ENCODE results near the gene TMSB15B. TPM values are rescaled to one million over a fixed set of nuclear protein-coding genes. Genes with fewer than 3 reads are reported as not detected.
"Not testable (repeated sequence)": the region's sequence is repeated elsewhere in the genome, so short reads cannot be mapped to it uniquely, and the experiment has no call there.

The TMSB15B gene
- total and polyA plus RNA-seq, 7 donors: 0.19 to 1.0 (median 0.46) TPM; not detected in 2

DNA sequence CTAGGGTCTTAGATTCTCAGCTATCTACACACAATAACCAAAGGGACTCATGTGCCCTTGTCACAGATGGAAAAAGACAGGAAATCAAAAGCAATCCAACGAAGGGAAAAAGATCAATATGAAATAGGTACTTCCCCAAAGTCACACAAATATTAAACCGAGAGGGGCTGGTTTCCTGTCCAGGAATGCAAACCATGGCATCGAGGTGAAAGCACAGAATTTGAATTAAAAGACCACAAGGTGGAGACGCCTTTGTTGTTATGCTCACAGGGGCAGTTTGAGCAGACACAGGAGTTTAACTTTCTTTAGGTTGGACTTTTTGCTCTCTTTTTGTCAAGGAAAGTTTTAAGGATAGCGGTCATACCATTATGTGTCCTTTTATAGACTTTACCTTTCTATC lies 36.8 kb downstream of the TMSB15B start:
- DNase-seq (no peak), ATAC-seq (no peak)
- intact Hi-C loops (cut with DNase I): no loop called here
- no peaks in the 10 kb centered on the region for H3K4me1 ChIP-seq
- no peak overlapping the region for H3K27ac ChIP-seq
- H3K36me3 ChIP-seq (ENCODE audit: insufficient read depth in 1 of 2, low read depth in 1 of 2): no peaks in the 10 kb centered on the region
- no peaks in the 10 kb centered on the region for H3K9me3 ChIP-seq
- peaks cover 0 to 26% (median 0%) of the 10 kb centered on the region in 3 donors for H3K27me3 ChIP-seq (ENCODE audit: insufficient read depth in 3 of 3, low read length in 2 of 3)
- 45 to 49% (median 48%) methylated on average over 5 of the region's 5 CpGs for WGBS, 3 donors
- TF ChIP-seq, protein P1, sequence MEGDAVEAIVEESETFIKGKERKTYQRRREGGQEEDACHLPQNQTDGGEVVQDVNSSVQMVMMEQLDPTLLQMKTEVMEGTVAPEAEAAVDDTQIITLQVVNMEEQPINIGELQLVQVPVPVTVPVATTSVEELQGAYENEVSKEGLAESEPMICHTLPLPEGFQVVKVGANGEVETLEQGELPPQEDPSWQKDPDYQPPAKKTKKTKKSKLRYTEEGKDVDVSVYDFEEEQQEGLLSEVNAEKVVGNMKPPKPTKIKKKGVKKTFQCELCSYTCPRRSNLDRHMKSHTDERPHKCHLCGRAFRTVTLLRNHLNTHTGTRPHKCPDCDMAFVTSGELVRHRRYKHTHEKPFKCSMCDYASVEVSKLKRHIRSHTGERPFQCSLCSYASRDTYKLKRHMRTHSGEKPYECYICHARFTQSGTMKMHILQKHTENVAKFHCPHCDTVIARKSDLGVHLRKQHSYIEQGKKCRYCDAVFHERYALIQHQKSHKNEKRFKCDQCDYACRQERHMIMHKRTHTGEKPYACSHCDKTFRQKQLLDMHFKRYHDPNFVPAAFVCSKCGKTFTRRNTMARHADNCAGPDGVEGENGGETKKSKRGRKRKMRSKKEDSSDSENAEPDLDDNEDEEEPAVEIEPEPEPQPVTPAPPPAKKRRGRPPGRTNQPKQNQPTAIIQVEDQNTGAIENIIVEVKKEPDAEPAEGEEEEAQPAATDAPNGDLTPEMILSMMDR (IDR thresholded peaks at IDR 0.05): no peak
- H3K4me3 ChIP-seq: no peak overlapping the region

DNA sequence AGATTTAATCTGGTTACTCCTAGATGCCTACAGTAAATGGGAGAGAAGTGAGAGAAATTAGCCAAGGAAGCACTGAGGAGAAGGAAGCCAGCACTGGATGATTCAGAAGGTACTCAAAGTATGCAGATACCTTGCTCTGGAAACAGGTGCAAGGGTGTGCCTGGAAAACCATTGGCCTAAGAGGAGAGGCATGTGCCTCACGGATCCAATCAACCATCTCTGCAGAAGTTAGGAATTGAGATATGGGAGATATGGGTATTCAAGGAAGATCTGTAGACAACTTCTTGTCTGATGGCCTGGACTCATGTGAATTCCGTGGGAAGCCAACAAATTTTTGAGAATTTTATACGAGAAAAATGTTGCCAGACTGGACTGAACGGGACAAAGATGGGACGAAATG lies 46.4 kb downstream of the TMSB15B start:
- no peaks in the 10 kb centered on the region for H3K9me3 ChIP-seq
- intact Hi-C loops (cut with DNase I): no loop called here
- H3K27me3 ChIP-seq (ENCODE audit: insufficient read depth in 3 of 3, low read length in 2 of 3): peaks cover 0 to 7% (median 0%) of the 10 kb centered on the region in 3 donors
- H3K36me3 ChIP-seq (ENCODE audit: insufficient read depth in 1 of 2, low read depth in 1 of 2): no peaks in the 10 kb centered on the region
- 63 to 69% (median 68%) methylated on average over 5 of the region's 5 CpGs for WGBS, 3 donors
- H3K27ac ChIP-seq: no peak overlapping the region
- DNase-seq: no peak
- H3K4me3 ChIP-seq: no peak overlapping the region
- TF ChIP-seq, protein P1 (IDR thresholded peaks at IDR 0.05): no peak
- no peak for ATAC-seq
- no peaks in the 10 kb centered on the region for H3K4me1 ChIP-seq

DNA sequence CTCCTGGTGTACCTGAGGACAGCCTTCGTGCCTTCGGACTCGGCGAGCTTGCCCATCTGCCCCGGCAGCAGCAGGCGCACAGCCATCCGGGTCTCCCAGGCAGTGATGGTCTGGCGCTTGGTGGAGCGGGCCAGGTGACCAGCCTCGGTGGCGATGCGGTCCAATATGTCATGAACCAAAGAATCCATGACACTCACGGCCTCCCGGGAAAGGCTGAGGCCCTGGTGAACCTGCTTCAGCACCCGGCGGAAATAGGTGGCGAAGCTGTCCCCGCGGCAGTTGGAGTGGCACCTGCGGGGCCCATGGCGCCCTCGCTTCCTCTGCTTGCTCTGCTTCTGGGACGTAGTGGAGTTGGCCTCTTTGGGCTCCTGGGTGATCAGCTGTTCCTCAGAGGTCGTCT lies 50.7 kb downstream of the TMSB15B start:
- ATAC-seq: no peak

DNA sequence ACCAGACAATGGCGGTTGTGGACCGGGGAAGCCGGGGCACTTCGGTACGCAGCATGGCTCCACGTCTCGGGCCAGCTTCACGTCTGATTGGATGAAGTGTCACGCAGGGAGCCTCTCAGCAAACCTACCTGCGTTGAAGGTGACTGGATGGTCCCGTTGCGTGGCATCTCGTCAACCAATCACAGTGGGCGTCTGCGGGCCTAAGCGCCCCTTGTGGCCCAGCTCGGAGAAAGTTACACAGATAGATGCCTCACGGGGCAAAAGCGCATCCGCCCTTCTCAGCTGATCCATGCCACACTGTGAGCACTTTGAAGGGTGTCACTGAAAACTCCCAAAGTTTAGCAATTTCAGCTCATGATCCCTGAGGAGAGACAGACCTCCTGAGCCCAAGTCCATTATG lies 51.2 kb downstream of the TMSB15B start, which contains the start of gene H2BW1:
Gene H2BW1 (minus strand): TSS at position 103 of the 400 bp plus-strand sequence. CDS start 132 bp downstream, outside the sequence.
- no peak for ATAC-seq
- DNase-seq: no peak
- Histone ChIP-seq H3K4me3 (no peak within 1 kb of the TSS), H3K4me1 (no peaks in the 10 kb centered on the region), H3K9me3 (no peaks in the 10 kb centered on the region), H3K27ac (no peak within 1 kb of the TSS), H3K36me3 (ENCODE audit: insufficient read depth in 1 of 2, low read depth in 1 of 2) (no peaks in the 10 kb centered on the region), H3K27me3 (ENCODE audit: insufficient read depth in 3 of 3, low read length in 2 of 3) (peaks cover 0 to 12% (median 0%) of the 10 kb centered on the region in 3 donors)
- TF ChIP-seq, protein P1 (IDR thresholded peaks at IDR 0.05): no peak
- 90 to 91% (median 90%) methylated on average over 20 of the region's 20 CpGs for WGBS, 3 donors
- intact Hi-C loops (cut with DNase I): no loop called here

More for the DNA sequence above, 50.7 kb downstream of the TMSB15B start:
- no peak for DNase-seq
- no peaks in the 10 kb centered on the region for H3K36me3 ChIP-seq (ENCODE audit: insufficient read depth in 1 of 2, low read depth in 1 of 2)
- no peaks in the 10 kb centered on the region for H3K4me1 ChIP-seq
- intact Hi-C loops (cut with DNase I): no loop called here
- H3K4me3 ChIP-seq: no peak overlapping the region
- 91 to 92% (median 92%) methylated on average over 21 to 24 of the region's 24 CpGs for WGBS, 3 donors
- TF ChIP-seq, protein P1 (IDR thresholded peaks at IDR 0.05): no peak
- peaks cover 0 to 11% (median 0%) of the 10 kb centered on the region in 3 donors for H3K27me3 ChIP-seq (ENCODE audit: insufficient read depth in 3 of 3, low read length in 2 of 3)
- H3K27ac ChIP-seq: no peak overlapping the region
- no peaks in the 10 kb centered on the region for H3K9me3 ChIP-seq

DNA sequence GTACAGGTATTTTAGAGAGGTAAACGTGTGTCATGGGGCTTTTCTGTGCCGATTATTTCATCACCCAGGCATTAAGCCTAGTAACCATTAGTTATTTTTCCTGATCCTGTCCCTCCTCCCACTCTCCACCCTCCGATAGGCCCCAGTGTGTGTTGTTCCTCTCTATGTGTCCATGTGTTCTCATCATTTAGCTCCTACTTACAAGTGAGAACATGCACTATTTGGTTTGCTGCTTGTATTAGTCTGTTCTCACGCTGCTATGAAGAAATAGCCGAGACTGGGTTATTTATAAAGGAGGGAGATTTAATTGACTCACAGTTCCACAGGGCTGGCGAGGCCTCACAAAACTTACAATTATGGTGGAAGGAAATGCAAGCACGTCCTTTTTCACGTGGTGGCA lies 53.1 kb downstream of the TMSB15B start:
- intact Hi-C loops (cut with DNase I); DNase-seq; H3K27ac ChIP-seq; H3K4me1 ChIP-seq; H3K9me3 ChIP-seq; H3K4me3 ChIP-seq; ATAC-seq; H3K36me3 ChIP-seq (ENCODE audit: insufficient read depth in 1 of 2, low read depth in 1 of 2): not testable (repeated sequence)
- whole genome bisulfite sequencing, 3 donors: 62 to 78% (median 68%) methylated on average over 8 of the region's 8 CpGs
- H3K27me3 ChIP-seq (ENCODE audit: insufficient read depth in 3 of 3, low read length in 2 of 3): peaks cover 0 to 16% (median 0%) of the 10 kb centered on the region in 3 donors

Other genes starting within 250 kb of the TMSB15B start
- 1 to 10 TPM in 1 of 4 donors, under 1 TPM in 2, not detected in 1; 0.39 to 1.7 (median 0.95) TPM for gene PLP1, start 185.8 kb upstream of the TMSB15B start, total RNA-seq
- gene PLP1, start 185.8 kb upstream of the TMSB15B start, polyA plus RNA-seq: 1 to 10 TPM in 1 of 3 donors, under 1 TPM in 2; 0.69 to 1.2 (median 0.70) TPM
- 10 to 100 TPM in 1 of 4 donors, 1 to 10 TPM in 3; 1.9 to 15.2 (median 5.3) TPM for gene RAB9B, start 130.4 kb upstream of the TMSB15B start, total RNA-seq
- gene RAB9B, start 130.4 kb upstream of the TMSB15B start, polyA plus RNA-seq: 1 to 10 TPM in 2 of 3 donors, under 1 TPM in 1; 0.47 to 4.2 (median 1.7) TPM
- gene H2BW1, start 51.1 kb downstream of the TMSB15B start, total RNA-seq: not detected
- gene H2BW1, start 51.1 kb downstream of the TMSB15B start, polyA plus RNA-seq: not detected
- not detected for gene H2BW2, start 77.3 kb downstream of the TMSB15B start, total RNA-seq
- not detected for gene H2BW2, start 77.3 kb downstream of the TMSB15B start, polyA plus RNA-seq
- gene TMSB15C, start 113.6 kb downstream of the TMSB15B start, total RNA-seq: under 1 TPM in 3 of 4 donors, not detected in 1; 0.11 to 0.17 (median 0.15) TPM
- under 1 TPM; 0.05 to 0.35 (median 0.08) TPM for gene TMSB15C, start 113.6 kb downstream of the TMSB15B start, polyA plus RNA-seq
- under 1 TPM in 2 of 4 donors, not detected in 2; 0.07 to 0.13 TPM for gene ZCCHC18, start 149.9 kb downstream of the TMSB15B start, total RNA-seq
- under 1 TPM; 0.05 to 0.11 (median 0.08) TPM for gene ZCCHC18, start 149.9 kb downstream of the TMSB15B start, polyA plus RNA-seq
- gene SLC25A53, start 194.4 kb downstream of the TMSB15B start, total RNA-seq: 1 to 10 TPM; 4.9 to 8.3 (median 5.1) TPM
- 10 to 100 TPM in 1 of 3 donors, 1 to 10 TPM in 2; 3.2 to 11.0 (median 6.5) TPM for gene SLC25A53, start 194.4 kb downstream of the TMSB15B start, polyA plus RNA-seq
- gene FAM199X, start 203.8 kb downstream of the TMSB15B start, total RNA-seq: 10 to 100 TPM; 12.0 to 17.1 (median 14.6) TPM
- gene FAM199X, start 203.8 kb downstream of the TMSB15B start, polyA plus RNA-seq: 10 to 100 TPM in 1 of 3 donors, 1 to 10 TPM in 2; 6.1 to 16.5 (median 7.3) TPM

Data from psoas muscle (tissue), 8 donors.